Measurements from ENCODE around the gene WNK4.

The WNK4 gene

DNA sequence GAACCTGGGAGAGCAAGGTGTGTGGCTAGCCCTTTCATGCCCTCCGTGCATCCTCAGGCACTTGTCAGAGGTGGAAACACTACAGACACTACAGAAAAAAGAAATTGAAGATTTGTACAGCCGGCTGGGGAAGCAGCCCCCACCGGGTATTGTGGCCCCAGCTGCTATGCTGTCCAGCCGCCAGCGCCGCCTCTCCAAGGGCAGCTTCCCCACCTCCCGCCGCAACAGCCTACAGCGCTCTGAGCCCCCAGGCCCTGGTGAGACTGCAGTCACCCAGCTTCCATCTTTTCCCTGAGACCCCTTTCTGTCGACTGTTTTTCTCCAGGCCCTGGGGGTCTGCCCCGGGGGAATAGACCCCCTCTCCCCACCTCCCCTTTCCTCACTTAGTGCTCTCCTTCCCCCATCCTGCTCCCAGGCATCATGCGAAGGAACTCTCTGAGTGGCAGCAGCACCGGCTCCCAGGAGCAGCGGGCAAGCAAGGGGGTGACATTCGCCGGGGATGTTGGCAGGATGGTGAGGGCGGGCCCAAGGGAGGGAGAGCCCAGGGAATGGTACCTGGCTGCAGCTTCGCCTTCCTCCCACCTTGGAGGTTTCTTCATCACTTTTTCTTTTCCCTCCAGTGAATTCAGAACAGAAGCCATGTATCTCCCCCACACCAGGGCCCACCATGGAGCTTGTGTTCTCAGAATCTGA lies 15.8 kb downstream of the WNK4 start:
- no peaks in the 10 kb centered on the region for H3K27me3 ChIP-seq (replicated peaks; ENCODE audit: control insufficient read depth, insufficient read depth, low read length)
- DNase-seq (ENCODE audit: extremely low read depth, insufficient read length): no peak
- H3K36me3 ChIP-seq (ENCODE audit: control insufficient read depth, insufficient read depth, low read length): no peaks in the 10 kb centered on the region; the same call in none of the 2 replicates
- TF ChIP-seq, protein P1, sequence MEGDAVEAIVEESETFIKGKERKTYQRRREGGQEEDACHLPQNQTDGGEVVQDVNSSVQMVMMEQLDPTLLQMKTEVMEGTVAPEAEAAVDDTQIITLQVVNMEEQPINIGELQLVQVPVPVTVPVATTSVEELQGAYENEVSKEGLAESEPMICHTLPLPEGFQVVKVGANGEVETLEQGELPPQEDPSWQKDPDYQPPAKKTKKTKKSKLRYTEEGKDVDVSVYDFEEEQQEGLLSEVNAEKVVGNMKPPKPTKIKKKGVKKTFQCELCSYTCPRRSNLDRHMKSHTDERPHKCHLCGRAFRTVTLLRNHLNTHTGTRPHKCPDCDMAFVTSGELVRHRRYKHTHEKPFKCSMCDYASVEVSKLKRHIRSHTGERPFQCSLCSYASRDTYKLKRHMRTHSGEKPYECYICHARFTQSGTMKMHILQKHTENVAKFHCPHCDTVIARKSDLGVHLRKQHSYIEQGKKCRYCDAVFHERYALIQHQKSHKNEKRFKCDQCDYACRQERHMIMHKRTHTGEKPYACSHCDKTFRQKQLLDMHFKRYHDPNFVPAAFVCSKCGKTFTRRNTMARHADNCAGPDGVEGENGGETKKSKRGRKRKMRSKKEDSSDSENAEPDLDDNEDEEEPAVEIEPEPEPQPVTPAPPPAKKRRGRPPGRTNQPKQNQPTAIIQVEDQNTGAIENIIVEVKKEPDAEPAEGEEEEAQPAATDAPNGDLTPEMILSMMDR (IDR thresholded peaks at IDR 0.05; ENCODE audit: insufficient read depth, low read length, poor library complexity, severe bottlenecking): no peak
- H3K4me3 ChIP-seq (replicated peaks; ENCODE audit: low read depth, low read length): no peak overlapping the region

DNA sequence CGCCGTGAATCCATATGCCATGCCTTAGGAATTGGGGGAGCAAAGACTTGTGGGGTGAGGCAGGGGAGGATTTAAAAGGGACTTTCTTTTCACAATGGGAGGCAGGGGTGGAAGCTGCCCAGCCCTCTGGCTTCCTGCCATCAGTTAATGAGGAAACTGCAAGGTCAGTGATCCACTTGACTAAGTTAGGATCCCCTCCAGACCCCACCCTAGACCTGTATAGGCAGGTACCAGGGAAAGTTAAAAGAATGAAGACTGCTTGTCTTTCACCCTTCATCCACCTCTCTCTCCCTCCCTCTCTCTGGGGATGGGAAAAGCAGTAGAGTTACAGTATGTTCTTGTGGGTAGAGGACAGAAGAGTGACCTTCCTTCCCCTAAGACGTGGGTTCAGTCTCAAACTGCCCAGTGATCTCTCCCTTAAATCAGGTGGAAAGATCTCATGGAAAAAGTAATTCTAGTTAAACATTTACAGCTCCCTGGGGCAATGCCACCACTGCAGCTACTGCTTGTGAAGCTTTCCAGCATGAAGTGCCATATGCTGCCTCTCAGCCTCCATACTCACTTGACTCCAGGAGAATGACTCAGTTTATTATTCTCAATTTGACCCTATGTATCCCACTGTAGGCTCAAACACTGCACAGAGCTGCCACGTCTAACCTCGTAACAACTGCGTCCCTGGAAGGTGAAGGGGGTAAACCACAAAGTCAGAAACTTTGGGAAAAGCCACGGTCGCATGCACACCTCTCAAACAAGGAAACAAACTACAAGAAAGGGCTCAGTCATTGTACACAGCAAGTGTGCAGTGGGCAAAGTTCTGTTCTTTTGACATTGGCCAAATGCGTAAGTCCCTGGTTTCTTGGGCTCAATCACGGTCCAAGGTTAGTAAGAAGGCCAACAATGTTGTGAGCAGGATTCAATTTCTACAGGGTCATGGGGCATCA lies 16.9 kb downstream of the WNK4 start:
- Histone ChIP-seq H3K4me3 (replicated peaks; ENCODE audit: low read depth, low read length) (peak overlapping the region; percentile 75), H3K27me3 (replicated peaks; ENCODE audit: control insufficient read depth, insufficient read depth, low read length) (no peaks in the 10 kb centered on the region), H3K36me3 (ENCODE audit: control insufficient read depth, insufficient read depth, low read length) (no peaks in the 10 kb centered on the region; the same call in none of the 2 replicates)
- DNase-seq (ENCODE audit: extremely low read depth, insufficient read length): no peak
- TF ChIP-seq, protein P1 (IDR thresholded peaks at IDR 0.05; ENCODE audit: insufficient read depth, low read length, poor library complexity, severe bottlenecking): no peak

DNA sequence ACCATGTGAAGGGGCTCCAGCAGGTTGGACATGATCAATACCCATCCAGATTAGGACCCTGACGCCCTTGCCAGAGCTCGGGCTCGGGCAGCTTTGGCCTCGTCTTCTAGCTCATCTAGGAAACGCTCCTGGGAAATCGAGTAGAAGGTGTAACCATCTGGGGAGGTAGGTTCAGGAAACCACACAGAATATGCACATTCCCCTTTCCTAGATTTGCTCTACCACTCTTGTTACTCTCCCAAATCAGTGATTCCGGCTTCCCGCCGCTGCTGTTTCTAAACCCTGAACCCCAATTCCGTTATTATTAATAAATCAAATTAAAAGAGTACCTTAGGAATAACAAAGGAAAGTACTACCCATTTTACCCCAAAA lies 17.6 kb downstream of the WNK4 start:
- TF ChIP-seq, protein P1 (IDR thresholded peaks at IDR 0.05; ENCODE audit: insufficient read depth, low read length, poor library complexity, severe bottlenecking): no peak
- no peaks in the 10 kb centered on the region; the same call in none of the 2 replicates for H3K36me3 ChIP-seq (ENCODE audit: control insufficient read depth, insufficient read depth, low read length)
- DNase-seq (ENCODE audit: extremely low read depth, insufficient read length): no peak

DNA sequence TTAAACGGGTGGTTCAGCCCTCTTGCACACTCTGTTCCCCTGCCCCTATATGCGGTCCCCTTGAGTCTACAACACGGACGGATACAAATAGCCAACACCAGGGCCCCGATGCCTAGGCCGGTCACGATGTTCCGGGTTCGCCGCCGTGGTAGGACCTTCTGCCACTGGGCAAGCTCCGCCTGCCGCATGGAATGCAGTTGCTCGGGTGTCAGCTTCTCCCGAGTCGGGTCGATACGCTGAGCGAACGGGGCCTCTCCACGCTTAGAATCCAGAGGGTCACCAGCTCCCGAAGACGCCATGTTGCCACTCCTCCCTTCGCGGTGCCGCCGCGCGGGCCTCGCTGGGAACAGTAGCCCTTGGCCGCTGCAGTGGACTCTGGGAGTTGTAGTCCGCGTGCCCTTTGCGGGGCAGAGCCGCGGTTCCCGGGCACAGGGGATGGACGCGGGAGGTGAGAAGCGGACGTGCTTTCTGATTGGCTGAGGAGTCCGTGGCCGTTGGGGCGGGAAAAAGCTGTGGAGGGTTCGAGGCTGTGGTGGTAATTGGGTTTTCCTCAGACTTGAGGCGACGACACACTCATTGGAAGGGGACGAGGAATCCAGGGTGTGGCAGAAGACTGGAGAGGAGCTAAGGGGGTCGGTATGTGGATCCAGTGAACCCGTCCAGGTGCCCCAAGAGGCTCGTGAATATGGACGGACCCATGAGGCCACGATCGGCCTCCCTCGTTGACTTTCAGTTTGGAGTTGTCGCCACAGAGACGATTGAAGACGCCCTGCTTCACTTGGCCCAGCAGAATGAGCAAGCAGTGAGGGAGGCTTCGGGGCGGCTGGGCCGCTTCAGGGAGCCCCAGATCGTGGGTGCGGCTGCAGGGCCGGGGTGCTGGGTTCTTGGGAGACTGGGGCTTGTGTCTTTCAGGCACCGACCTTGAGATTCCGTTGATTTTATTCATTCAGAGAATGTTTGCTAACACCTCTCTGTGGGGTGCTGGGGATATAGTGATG lies 18.3 kb downstream of the WNK4 start, which contains the start of the genes CNTD1 and COA3:
Gene CNTD1 (plus strand): TSS at position 479 of the 998 bp plus-strand sequence. CDS start 207 bp downstream, at position 686.
Gene COA3 (minus strand): TSS at position 322 of the 998 bp plus-strand sequence. CDS start 23 bp downstream, at position 299.
- TF ChIP-seq, protein P1 (IDR thresholded peaks at IDR 0.05; ENCODE audit: insufficient read depth, low read length, poor library complexity, severe bottlenecking): no peak
- no peaks in the 10 kb centered on the region; the same call in none of the 2 replicates for H3K36me3 ChIP-seq (ENCODE audit: control insufficient read depth, insufficient read depth, low read length)
- peak; percentile 88 for DNase-seq (ENCODE audit: extremely low read depth, insufficient read length)
- H3K4me3 ChIP-seq (replicated peaks; ENCODE audit: low read depth, low read length): peak within 1 kb of the TSS; percentile 75
- no peaks in the 10 kb centered on the region for H3K27me3 ChIP-seq (replicated peaks; ENCODE audit: control insufficient read depth, insufficient read depth, low read length)

More for the DNA sequence above, 17.6 kb downstream of the WNK4 start:
- Histone ChIP-seq H3K4me3 (replicated peaks; ENCODE audit: low read depth, low read length) (peak overlapping the region; percentile 75), H3K27me3 (replicated peaks; ENCODE audit: control insufficient read depth, insufficient read depth, low read length) (no peaks in the 10 kb centered on the region)

Measured in GM06990 (cell line).